ENCODE measurements around the gene SUSD4. TPM values are rescaled to one million over a fixed set of nuclear protein-coding genes. Genes with fewer than 3 reads are reported as not detected.

Gene SUSD4
- total and polyA plus RNA-seq, 2 of the 8 experiments (the other 6 are each of a cell fraction or from before 2014, with no cell fraction given), result 3.9 to 5.2 TPM

DNA sequence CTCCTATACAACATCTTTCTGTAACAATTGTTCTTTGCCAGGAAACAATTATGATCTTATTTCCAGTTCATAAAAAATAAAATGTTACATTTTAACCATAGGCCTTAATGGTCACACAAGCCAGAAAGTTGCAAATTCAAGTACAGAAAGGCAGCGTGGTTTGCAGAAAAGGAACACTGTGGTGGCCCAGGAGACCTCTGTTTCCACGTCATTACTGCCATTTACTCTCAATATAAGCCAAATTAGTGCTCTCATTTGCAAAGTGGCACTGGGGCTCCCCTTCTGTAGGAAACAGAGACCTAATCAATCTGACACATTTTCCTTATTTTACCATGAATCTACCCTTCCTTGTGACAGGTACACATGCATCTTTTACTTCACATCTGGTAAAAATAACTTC is 141.6 kb downstream of the SUSD4 start:
- Histone ChIP-seq H3K4me3 (ENCODE audit: extremely low read depth in 1 of 4, insufficient read depth in 2 of 4, low read depth in 3 of 4, low read length in 4 of 4) (no peak overlapping the region), H2AFZ (ENCODE audit: low read length) (no peak overlapping the region), H3K23ac (ENCODE audit: insufficient read length) (no peak overlapping the region), H4K20me1 (replicated peaks in 1 of 2; ENCODE audit: control insufficient read depth in 1 of 2, insufficient read depth in 2 of 2, low read length in 2 of 2) (no peaks in the 10 kb centered on the region), H2BK5ac (ENCODE audit: low read depth, low read length) (no peak overlapping the region), H3K14ac (ENCODE audit: insufficient read length) (no peak overlapping the region), H2BK12ac (ENCODE audit: low read depth, low read length) (no peak overlapping the region), H2AK5ac (ENCODE audit: low read depth, low read length) (no peak overlapping the region), H3K23me2 (ENCODE audit: low read depth, low read length) (no peaks in the 10 kb centered on the region), H4K5ac (ENCODE audit: insufficient read length, low read depth, low read length) (no peak overlapping the region), H4K8ac (ENCODE audit: extremely low read depth, insufficient read depth, low read length) (no peak overlapping the region), H3K56ac (replicated peaks; ENCODE audit: insufficient read length, low read depth, low read length) (no peak overlapping the region), H3K9me3 (ENCODE audit: insufficient read depth in 2 of 2, low read depth in 1 of 2, low read length in 1 of 2) (peaks cover 12 to 13% of the 10 kb centered on the region in 2 experiments; a peak in 2 of 4 replicates), H2BK20ac (ENCODE audit: low read length) (no peak overlapping the region), H3K4me2 (ENCODE audit: insufficient read depth in 1 of 2, low read depth in 2 of 2, low read length in 2 of 2) (no peak overlapping the region), H3K4ac (replicated peaks; ENCODE audit: insufficient read length, low read depth, low read length) (no peak overlapping the region), H3K79me1 (ENCODE audit: low read depth, low read length) (no peaks in the 10 kb centered on the region), H2BK15ac (ENCODE audit: low read length) (no peak overlapping the region), H2BK120ac (replicated peaks; ENCODE audit: low read depth, low read length) (no peak overlapping the region), H3K18ac (ENCODE audit: extremely low read depth, low read length) (no peak overlapping the region), H3K4me1 (replicated peaks in 1 of 4; ENCODE audit: control insufficient read depth in 3 of 4, insufficient read depth in 4 of 4, low read length in 3 of 4) (no peaks in the 10 kb centered on the region), H4K91ac (replicated peaks; ENCODE audit: insufficient read length, low read length) (no peak overlapping the region), H3K79me2 (ENCODE audit: control insufficient read depth in 1 of 2, insufficient read depth in 2 of 2, low read length in 2 of 2) (no peaks in the 10 kb centered on the region), H3K27me3 (replicated peaks in 1 of 4; ENCODE audit: control insufficient read depth in 3 of 4, extremely low read depth in 1 of 4, insufficient read depth in 3 of 4, low read length in 3 of 4) (no peaks in the 10 kb centered on the region; a peak in 1 of 7 replicates), H3K27ac (ENCODE audit: low read depth, low read length) (no peak overlapping the region), H3K9ac (replicated peaks in 1 of 4; ENCODE audit: extremely low read depth in 1 of 4, low read depth in 3 of 4, low read length in 3 of 4) (no peak overlapping the region), H3K36me3 (ENCODE audit: control insufficient read depth in 2 of 4, insufficient read depth in 4 of 4, low read length in 3 of 4) (no peaks in the 10 kb centered on the region)
- DNase-seq (ENCODE audit: low read depth in 1 of 2, low spot score in 2 of 2) (no peak), FAIRE-seq (no peak)
- WGBS, 2 experiments (ENCODE audit: extremely low coverage in 1 of 2, insufficient coverage in 1 of 2, insufficient read length in 1 of 2, insufficient replicate concordance in 2 of 2, low coverage in 1 of 2, low lambda C conversion rate in 2 of 2, missing lambda C conversion rate in 1 of 2), result 82% methylated on average over 2 of the region's 2 CpGs; no CpG with 5 or more reads in 1 of the 2 experiments
- ChIA-PET POLR2A (ENCODE audit: partially characterized antibody) (no interaction called here), CTCF (ENCODE audit: partially characterized antibody) (no interaction called here)
- TF ChIP-seq HDAC2 (IDR thresholded peaks at IDR 0.05; ENCODE audit: borderline replicate concordance in 1 of 2, low read depth in 2 of 2, low read length in 2 of 2) (no peak), JUN (IDR thresholded peaks at IDR 0.05; ENCODE audit: low read depth, low read length) (no peak), NANOG (IDR thresholded peaks at IDR 0.05; ENCODE audit: insufficient read depth, low read depth, low read length, poor library complexity, severe bottlenecking) (no peak), BCL11A (IDR thresholded peaks at IDR 0.05; ENCODE audit: low read depth in 2 of 2, low read length in 2 of 2) (no peak), ZNF274 (IDR thresholded peaks at IDR 0.05; ENCODE audit: borderline replicate concordance, extremely low read depth, low read length) (no peak), HDAC6 (IDR thresholded peaks at IDR 0.05; ENCODE audit: low read depth, low read length) (no peak)

Measured in H1 (cell line).